Neutrophil (primary cell): ENCODE results near the gene CBFA2T2.
"Not testable (repeated sequence)": the region's sequence is repeated elsewhere in the genome, so short reads cannot be mapped to it uniquely, and the experiment has no call there.

Experiments used
- H3K27ac ChIP-seq: fragments of 200-600 bp; sonication (generic); 2 replicates; pipeline ENCODE4 v1.5.1; 2016; ENCODE audit warnings: mild to moderate bottlenecking, moderate library complexity
- H3K27me3 ChIP-seq: fragments of 200-600 bp; sonication (generic); 2 replicates; pipeline ENCODE4 v1.6.0; 2016; ENCODE audit warnings: mild to moderate bottlenecking
- H3K36me3 ChIP-seq: fragments of 200-600 bp; sonication (generic); 2 replicates; pipeline ENCODE4 v1.5.1; 2017
- H3K4me1 ChIP-seq, 2 experiments: fragments of 200-600 bp in 1 of 2; sonication (generic) in 1 of 2; 1 replicate in 1 of 2; 2 replicates in 1 of 2; pipeline versions ENCODE4 v1.5.1 to v1.6.1; 2013 to 2016; ENCODE audit warnings: low read depth in 1 of 2, low read length in 1 of 2, mild to moderate bottlenecking in 1 of 2, moderate library complexity in 1 of 2; ENCODE audit not compliant: control insufficient read depth in 1 of 2, insufficient read depth in 1 of 2
- H3K4me3 ChIP-seq, 2 experiments: fragments of 200-600 bp in 1 of 2; sonication (generic) in 1 of 2; 1 replicate in 1 of 2; 2 replicates in 1 of 2; pipeline ENCODE4 v1.5.1; 2013 to 2016; ENCODE audit warnings: low read depth in 1 of 2, low read length in 1 of 2, mild to moderate bottlenecking in 1 of 2, moderate library complexity in 1 of 2
- H3K9me3 ChIP-seq: fragments of 200-600 bp; sonication (generic); 2 replicates; pipeline ENCODE4 v1.5.1; 2016
- CTCF ChIP-seq: fragments of 200-600 bp; sonication (generic); IDR thresholded peaks from 2 replicates; pipeline ENCODE4 v1.5.1; 2016; ENCODE audit warnings: antibody characterized with exemption

Gene CBFA2T2

GRCh38 chr20:33443512-33444239 lies 46.2 kb upstream of the CBFA2T2 start, which contains the start of gene SNTA1:
TSS of gene SNTA1 (minus strand) at chr20:33443763. CDS start at chr20:33443620, 143 bp downstream.
- Histone ChIP-seq H3K27me3 (peaks cover 29% of the 10 kb centered on the region), H3K4me1 (peaks cover 9 to 13% of the 10 kb centered on the region in 2 experiments), H3K9me3 (no peaks in the 10 kb centered on the region), H3K4me3 (peak within 1 kb of the TSS; percentile 93), H3K27ac (peak within 1 kb of the TSS; percentile 54), H3K36me3 (no peaks in the 10 kb centered on the region)
- TF ChIP-seq CTCF = peak; percentile 35

- H3K27me3 ChIP-seq = peaks cover 29% of the 10 kb centered on the region
- peak overlapping the region; percentile 93 for H3K4me3 ChIP-seq
- TF ChIP-seq CTCF = no peak
- H3K27ac ChIP-seq = no peak overlapping the region
- no peaks in the 10 kb centered on the region for H3K9me3 ChIP-seq
- H3K4me1 ChIP-seq = peaks cover 9 to 13% of the 10 kb centered on the region in 2 experiments
- H3K36me3 ChIP-seq = no peaks in the 10 kb centered on the region
These were observed 44.9 kb upstream of the CBFA2T2 start for GRCh38 chr20:33444797-33445560.

- H3K4me3 ChIP-seq = no peak overlapping the region
- TF ChIP-seq CTCF = no peak
- H3K27ac ChIP-seq = no peak overlapping the region
- H3K36me3 ChIP-seq = no peaks in the 10 kb centered on the region
- peaks cover 9 to 13% of the 10 kb centered on the region in 2 experiments for H3K4me1 ChIP-seq
- peaks cover 27% of the 10 kb centered on the region for H3K27me3 ChIP-seq
- no peaks in the 10 kb centered on the region for H3K9me3 ChIP-seq
These were observed 43.8 kb upstream of the CBFA2T2 start for GRCh38 chr20:33445881-33446625.

- Histone ChIP-seq H3K9me3 (no peaks in the 10 kb centered on the region), H3K27me3 (no peaks in the 10 kb centered on the region), H3K36me3 (no peaks in the 10 kb centered on the region), H3K4me1 (peaks cover 0 to 5% of the 10 kb centered on the region in 2 experiments), H3K4me3 (no peak overlapping the region), H3K27ac (no peak overlapping the region)
- no peak for TF ChIP-seq CTCF
These were observed 39.0 kb upstream of the CBFA2T2 start for GRCh38 chr20:33450867-33451266.

GRCh38 chr20:33456916-33457642 lies 32.8 kb upstream of the CBFA2T2 start:
- H3K4me1 ChIP-seq = peaks cover 4 to 11% of the 10 kb centered on the region in 2 experiments
- not testable (repeated sequence) for H3K9me3 ChIP-seq, H3K27me3 ChIP-seq, H3K36me3 ChIP-seq, H3K4me3 ChIP-seq, H3K27ac ChIP-seq
- peak; percentile 94 for TF ChIP-seq CTCF
